GM19025 (cell line): ENCODE data around the gene CCT8.
A peak's percentile ranks its signal among the peaks of the same experiment; 100 is the strongest.
"Not testable (repeated sequence)": the region's sequence is repeated elsewhere in the genome, so short reads cannot be mapped to it uniquely, and the experiment has no call there.

Experiments used
- ATAC-seq: cut with Tn5 transposase; IDR thresholded peaks from one replicate; pipeline ENCODE4 v1.9.1; 2021; ENCODE audit warnings: mild to moderate bottlenecking, low read depth, moderate library complexity; ENCODE audit not compliant: unreplicated experiment

CCT8 gene

GRCh38 chr21:29078869-29079767 is 5.7 kb upstream of the CCT8 start:
- peak; percentile 45 for ATAC-seq

- ATAC-seq, result no peak
Measured at GRCh38 chr21:29077651-29078090, 4.2 kb upstream of the CCT8 start.

GRCh38 chr21:29076731-29077640 is 3.5 kb upstream of the CCT8 start:
- not testable (repeated sequence) for ATAC-seq

DNA sequence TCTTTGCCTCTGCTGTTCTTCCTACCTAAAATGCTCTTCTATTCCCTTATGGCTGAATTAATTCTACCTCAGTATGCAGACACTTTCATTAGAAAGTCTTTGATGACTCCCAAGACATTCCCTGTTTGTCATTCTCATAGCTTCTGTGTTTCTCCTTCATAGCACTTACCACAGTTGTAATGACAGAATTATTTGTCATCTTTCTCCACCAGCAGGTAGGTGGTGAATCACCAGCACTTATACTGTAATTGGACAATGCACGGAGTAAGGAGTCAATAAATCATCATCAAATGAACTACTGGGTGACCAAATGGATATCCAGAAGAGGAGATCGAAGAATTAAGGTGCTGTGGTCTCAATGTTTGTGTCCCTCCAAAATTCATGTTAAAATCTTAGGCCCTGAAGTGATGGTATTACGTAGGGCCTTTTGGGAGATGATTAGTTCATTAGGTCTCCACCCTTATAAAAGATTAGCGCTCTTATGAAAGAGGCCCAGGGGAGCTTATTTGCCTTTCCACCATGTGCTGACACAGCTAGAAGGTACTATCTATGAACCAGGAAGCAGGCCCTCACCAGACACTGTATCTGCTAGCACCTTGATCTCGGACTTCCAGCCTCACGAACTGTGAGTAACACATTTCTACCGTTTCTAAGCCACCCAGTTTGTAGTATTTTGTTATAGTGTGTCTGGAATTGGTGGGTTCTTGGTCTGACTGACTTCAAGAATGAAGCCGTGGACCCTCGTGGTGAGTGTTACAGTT is 2.4 kb upstream of the CCT8 start:
- ATAC-seq, result no peak

DNA sequence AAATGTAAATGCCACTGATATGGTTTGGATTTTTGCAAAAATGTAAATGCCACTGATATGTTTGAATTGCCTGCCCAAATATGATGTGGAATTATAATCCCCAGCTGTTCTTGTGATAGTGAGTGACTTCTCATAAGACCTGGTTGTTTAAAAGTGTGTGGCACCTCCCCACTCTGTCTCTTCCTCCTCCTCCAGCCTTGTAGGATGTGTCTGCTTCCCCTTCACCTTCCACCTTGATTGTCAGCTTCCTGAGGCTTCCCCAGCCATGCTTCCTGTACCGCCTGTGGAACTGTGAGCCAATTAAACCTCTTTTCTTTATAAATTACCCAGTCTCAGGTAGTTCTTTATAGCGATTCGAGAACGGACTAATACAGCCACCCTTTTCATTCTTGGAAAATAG is 1.3 kb upstream of the CCT8 start:
- ATAC-seq, result no peak

DNA sequence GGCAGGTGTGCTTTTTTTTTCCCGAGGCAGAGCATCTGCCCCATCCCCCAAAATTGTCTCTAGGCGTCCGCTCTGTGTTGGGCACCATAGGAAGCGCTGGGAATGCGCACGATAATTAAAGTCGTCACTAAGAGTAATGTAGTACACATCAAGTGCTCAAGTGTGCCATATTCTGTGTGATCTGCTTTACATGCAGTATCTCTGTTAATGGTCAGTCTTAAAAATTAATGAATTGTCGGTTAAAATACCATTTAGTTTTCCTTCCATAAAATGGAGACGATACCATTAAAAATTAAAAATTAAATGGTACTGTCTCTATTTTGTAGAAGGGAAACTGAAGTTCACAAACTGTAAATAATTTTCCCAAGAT is 544 bp upstream of the CCT8 start:
- ATAC-seq, result peak; percentile 15

GRCh38 chr21:29072873-29073221 is 601 bp downstream of the CCT8 start:
- ATAC-seq, result no peak

GRCh38 chr21:29064850-29065481 is 8.5 kb downstream of the CCT8 start:
- ATAC-seq, result peak; percentile 99

DNA sequence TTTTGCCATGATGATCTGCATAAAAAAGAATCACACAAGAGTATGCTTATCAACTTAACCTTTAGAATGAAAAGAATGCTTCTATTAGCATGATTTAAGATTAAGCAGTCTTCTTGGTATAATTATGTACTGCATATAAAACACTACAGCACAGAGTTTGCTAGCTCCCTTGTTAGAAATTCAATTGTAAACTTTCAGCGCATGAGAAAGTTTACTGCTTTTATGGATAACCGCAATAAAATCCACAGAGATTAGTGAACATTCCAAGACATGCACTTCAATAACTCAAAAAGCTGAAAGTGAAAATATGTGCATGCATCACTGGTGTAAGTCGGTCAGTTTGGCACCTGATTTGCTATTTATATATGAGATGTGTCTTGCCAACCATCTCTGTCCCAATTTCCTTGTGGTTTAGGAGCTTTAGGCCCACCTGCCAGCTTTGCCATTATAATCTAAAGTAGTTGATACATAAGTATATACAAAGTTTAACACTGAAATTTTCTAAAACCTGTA is 16.9 kb downstream of the CCT8 start:
- ATAC-seq, result no peak

- ATAC-seq, result no peak
Measured at GRCh38 chr21:29056005-29056404, 17.4 kb downstream of the CCT8 start.

GRCh38 chr21:29055080-29055479 is 18.4 kb downstream of the CCT8 start:
- ATAC-seq, result no peak

GRCh38 chr21:29053656-29054055 is 19.8 kb downstream of the CCT8 start:
- no peak for ATAC-seq

- no peak for ATAC-seq
Measured at GRCh38 chr21:29053011-29053553, 20.4 kb downstream of the CCT8 start.

DNA sequence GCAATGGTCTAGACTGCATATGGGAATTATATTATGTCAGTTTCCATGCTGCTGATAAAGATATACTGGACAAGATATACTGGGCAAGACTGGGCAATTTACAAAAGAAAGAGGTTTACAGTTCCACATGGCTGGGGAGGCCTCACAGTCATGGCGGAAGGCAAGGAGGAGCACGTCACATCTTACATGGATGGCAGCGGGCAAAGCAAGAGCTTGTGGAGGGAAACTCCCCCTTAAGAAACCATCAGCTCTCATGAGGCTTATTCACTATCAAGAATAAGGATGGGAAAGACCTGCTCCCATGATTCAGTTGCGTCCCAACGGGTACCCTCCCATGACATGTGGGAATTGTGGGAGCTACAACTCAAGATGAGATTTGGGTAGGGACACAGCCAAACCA is 21.2 kb downstream of the CCT8 start:
- no peak for ATAC-seq

DNA sequence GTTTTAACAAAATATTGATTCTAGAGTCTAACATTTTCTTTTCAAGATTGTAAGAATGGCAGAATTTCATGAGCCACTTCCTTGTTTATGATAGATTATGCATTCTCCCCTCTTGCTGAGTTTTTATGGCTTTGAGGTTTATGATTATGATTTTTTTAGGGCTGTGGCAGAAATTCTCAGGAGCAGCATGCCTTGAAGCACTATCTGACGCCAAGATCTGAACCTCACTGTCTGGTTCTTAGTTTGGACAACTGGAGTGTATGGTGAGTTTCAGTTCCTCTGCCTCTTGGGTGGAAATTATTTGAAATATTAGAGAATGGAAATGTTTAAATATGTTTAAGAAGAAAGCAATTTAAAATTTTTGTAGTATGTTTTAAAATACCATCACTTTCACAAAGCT is 38.8 kb downstream of the CCT8 start:
- ATAC-seq, result no peak

- ATAC-seq, result no peak
Measured at GRCh38 chr21:29033871-29034270, 39.6 kb downstream of the CCT8 start.

GRCh38 chr21:29033301-29033700 is 40.1 kb downstream of the CCT8 start:
- no peak for ATAC-seq

- no peak for ATAC-seq
Measured at GRCh38 chr21:29030909-29031308, 42.5 kb downstream of the CCT8 start.

DNA sequence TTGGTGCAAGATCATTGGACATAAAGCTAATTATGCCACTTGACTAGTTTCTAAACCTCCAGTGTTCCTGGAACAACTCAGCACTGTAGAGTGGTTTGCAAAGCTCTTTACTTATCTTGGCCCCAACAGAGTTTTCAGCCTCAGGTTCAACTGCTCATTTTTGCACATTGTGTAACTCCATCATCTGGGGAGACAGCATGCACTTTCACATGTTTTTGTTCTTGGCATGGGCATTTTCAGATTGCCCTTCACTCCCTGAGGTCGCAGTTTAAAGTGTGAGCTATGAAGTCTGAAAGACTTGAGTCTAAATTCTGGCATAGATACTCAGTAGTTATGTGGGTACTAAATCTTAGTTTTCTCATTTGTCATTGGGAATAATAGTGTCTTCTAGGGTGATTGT is 43.9 kb downstream of the CCT8 start:
- no peak for ATAC-seq

- ATAC-seq, result no peak
Measured at GRCh38 chr21:29025328-29025713, 48.1 kb downstream of the CCT8 start.
